GM12878 (cell line): Measurements from ENCODE around the gene EP300. TPM values are rescaled to one million over a fixed set of nuclear protein-coding genes. Genes with fewer than 3 reads are reported as not detected.
A peak's percentile ranks its signal among the peaks of the same experiment; 100 is the strongest.

Experiments used
- BMI1 ChIP-seq: fragments of 450-650 bp; IDR thresholded peaks from 2 replicates; pipeline ENCODE4 v1.6.1; 2016; ENCODE audit warnings: mild to moderate bottlenecking, moderate library complexity, borderline replicate concordance
- CHD4 ChIP-seq: fragments of 200-600 bp; sonication (generic); IDR thresholded peaks from 2 replicates; pipeline ENCODE4 v1.6.1; 2016; ENCODE audit warnings: mild to moderate bottlenecking
- FOXM1 ChIP-seq: IDR thresholded peaks from 2 replicates; pipeline ENCODE4 v1.6.1; 2012; ENCODE audit warnings: low read depth, mild to moderate bottlenecking, inconsistent platforms, low read length, moderate library complexity
- GATAD2B ChIP-seq: fragments of 450-650 bp; conservative IDR thresholded peaks from 2 replicates; pipeline ENCODE4 v1.6.1; 2017; ENCODE audit warnings: low read depth, mild to moderate bottlenecking, moderate library complexity
- KLF5 ChIP-seq: fragments of 450-650 bp; IDR thresholded peaks from 2 replicates; pipeline ENCODE4 v1.6.1; 2014; ENCODE audit warnings: mild to moderate bottlenecking; ENCODE audit not compliant: partially characterized antibody
- MEF2A ChIP-seq: IDR thresholded peaks from 2 replicates; pipeline ENCODE4 v1.6.1; 2011; ENCODE audit warnings: low read depth, mild to moderate bottlenecking, low read length, moderate library complexity; ENCODE audit not compliant: insufficient read depth
- MTA3 ChIP-seq: IDR thresholded peaks from 2 replicates; pipeline ENCODE4 v1.6.1; 2012; ENCODE audit warnings: low read length, inconsistent platforms, borderline replicate concordance
- POLR2AphosphoS5 ChIP-seq: IDR thresholded peaks from 2 replicates; pipeline ENCODE4 v1.6.1; 2011; ENCODE audit warnings: mild to moderate bottlenecking, low read length, inconsistent platforms
- SPI1 ChIP-seq: IDR thresholded peaks from 2 replicates; pipeline ENCODE4 v1.6.1; 2011; ENCODE audit warnings: low read depth, mild to moderate bottlenecking, low read length, moderate library complexity, borderline replicate concordance; ENCODE audit not compliant: insufficient read depth
- STAT1 ChIP-seq: fragments of 450-650 bp; conservative IDR thresholded peaks from 2 replicates; pipeline ENCODE4 v1.6.1; 2014; ENCODE audit warnings: antibody characterized with exemption, mild to moderate bottlenecking
- TBL1XR1 ChIP-seq: IDR thresholded peaks from 2 replicates; pipeline ENCODE4 v1.6.1; 2012; ENCODE audit warnings: low read depth, low read length, improper control_type of control experiment
- YY1 ChIP-seq: IDR thresholded peaks from 2 replicates; pipeline ENCODE4 v1.6.1; 2011; ENCODE audit warnings: low read depth, mild to moderate bottlenecking, low read length
- ZBED1 ChIP-seq: IDR thresholded peaks from 2 replicates; pipeline ENCODE4 v1.6.1; 2016; ENCODE audit warnings: borderline replicate concordance
- ZNF592 ChIP-seq: fragments of 450-650 bp; IDR thresholded peaks from 2 replicates; pipeline ENCODE4 v1.6.1; 2017; ENCODE audit warnings: mild to moderate bottlenecking, moderate library complexity
- polyA plus RNA-seq, 11 experiments: library from polyadenylated mRNA; depleted of rRNA in 4 of 11; unstranded in 6 of 11; stranded (reverse) in 5 of 11; fragments of >200 nt; fragmentation: Nextera tagmentation in 4 of 11; fragmentation: Illumina TruSeq in 1 of 11; extraction: Ambion mirVana in 4 of 11; extraction: Trizol in 1 of 11; gene quantifications; 1 replicate in 1 of 11; 2 replicates in 10 of 11; pipeline versions ENCODE4 v1.2.1 to v1.2.3, GENCODE V29; 2011 to 2016; ENCODE audit warnings: inconsistent platforms in 2 of 11, missing spikeins in 2 of 11, low read depth in 1 of 11
- total RNA-seq, 4 experiments: library from RNA; depleted of rRNA in 3 of 4; stranded (reverse); fragments of >200 nt in 3 of 4; fragmentation: Illumina TruSeq in 1 of 4; extraction: Trizol in 1 of 4; gene quantifications; 2 replicates each; pipeline versions ENCODE4 v1.2.1 to v1.2.3, GENCODE V29; 2013 to 2021
- TF ChIP-seq, protein P1 (sequence below): fragments of 150-350 bp; IDR thresholded peaks from 2 replicates; pipeline ENCODE4 v1.6.1; 2016; ENCODE audit warnings: low read depth, low read length
- TF ChIP-seq, protein P2 (sequence below): fragments of 450-650 bp; IDR thresholded peaks from 2 replicates; pipeline ENCODE4 v1.6.1; 2017; ENCODE audit warnings: antibody characterized with exemption, mild to moderate bottlenecking, moderate library complexity
- TF ChIP-seq, protein P3 (sequence below): fragments of 450-650 bp; IDR thresholded peaks from 2 replicates; pipeline ENCODE4 v1.6.1; 2017; ENCODE audit warnings: low read depth, mild to moderate bottlenecking, moderate library complexity

Gene EP300
- total and polyA plus RNA-seq, 10 of the 15 experiments (the other 5 are each of a cell fraction or from before 2014, with no cell fraction given), result 5.5 to 48.5 (median 23.6) TPM

DNA sequence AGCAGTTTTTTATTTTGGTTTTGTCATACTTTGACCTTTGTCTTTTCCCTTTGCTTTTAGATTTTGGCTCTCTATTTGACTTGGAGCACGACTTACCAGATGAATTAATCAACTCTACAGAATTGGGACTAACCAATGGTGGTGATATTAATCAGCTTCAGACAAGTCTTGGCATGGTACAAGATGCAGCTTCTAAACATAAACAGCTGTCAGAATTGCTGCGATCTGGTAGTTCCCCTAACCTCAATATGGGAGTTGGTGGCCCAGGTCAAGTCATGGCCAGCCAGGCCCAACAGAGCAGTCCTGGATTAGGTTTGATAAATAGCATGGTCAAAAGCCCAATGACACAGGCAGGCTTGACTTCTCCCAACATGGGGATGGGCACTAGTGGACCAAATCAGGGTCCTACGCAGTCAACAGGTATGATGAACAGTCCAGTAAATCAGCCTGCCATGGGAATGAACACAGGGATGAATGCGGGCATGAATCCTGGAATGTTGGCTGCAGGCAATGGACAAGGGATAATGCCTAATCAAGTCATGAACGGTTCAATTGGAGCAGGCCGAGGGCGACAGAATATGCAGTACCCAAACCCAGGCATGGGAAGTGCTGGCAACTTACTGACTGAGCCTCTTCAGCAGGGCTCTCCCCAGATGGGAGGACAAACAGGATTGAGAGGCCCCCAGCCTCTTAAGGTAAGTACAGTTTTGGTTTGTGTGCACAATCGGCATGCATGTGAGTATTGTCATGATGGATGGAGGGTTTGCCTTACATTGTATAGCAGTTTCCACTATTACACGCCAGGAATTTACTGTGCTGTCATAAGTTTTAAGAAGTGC lies 25.0 kb downstream of the EP300 start (continued):
- TF ChIP-seq ZNF592, result no peak
- TF ChIP-seq MEF2A, result 0 out of 2 replicates have a peak, but pooled peaks have one; percentile 6
- TF ChIP-seq, protein P1, sequence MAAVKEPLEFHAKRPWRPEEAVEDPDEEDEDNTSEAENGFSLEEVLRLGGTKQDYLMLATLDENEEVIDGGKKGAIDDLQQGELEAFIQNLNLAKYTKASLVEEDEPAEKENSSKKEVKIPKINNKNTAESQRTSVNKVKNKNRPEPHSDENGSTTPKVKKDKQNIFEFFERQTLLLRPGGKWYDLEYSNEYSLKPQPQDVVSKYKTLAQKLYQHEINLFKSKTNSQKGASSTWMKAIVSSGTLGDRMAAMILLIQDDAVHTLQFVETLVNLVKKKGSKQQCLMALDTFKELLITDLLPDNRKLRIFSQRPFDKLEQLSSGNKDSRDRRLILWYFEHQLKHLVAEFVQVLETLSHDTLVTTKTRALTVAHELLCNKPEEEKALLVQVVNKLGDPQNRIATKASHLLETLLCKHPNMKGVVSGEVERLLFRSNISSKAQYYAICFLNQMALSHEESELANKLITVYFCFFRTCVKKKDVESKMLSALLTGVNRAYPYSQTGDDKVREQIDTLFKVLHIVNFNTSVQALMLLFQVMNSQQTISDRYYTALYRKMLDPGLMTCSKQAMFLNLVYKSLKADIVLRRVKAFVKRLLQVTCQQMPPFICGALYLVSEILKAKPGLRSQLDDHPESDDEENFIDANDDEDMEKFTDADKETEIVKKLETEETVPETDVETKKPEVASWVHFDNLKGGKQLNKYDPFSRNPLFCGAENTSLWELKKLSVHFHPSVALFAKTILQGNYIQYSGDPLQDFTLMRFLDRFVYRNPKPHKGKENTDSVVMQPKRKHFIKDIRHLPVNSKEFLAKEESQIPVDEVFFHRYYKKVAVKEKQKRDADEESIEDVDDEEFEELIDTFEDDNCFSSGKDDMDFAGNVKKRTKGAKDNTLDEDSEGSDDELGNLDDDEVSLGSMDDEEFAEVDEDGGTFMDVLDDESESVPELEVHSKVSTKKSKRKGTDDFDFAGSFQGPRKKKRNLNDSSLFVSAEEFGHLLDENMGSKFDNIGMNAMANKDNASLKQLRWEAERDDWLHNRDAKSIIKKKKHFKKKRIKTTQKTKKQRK, result no peak
- TF ChIP-seq STAT1, result no peak
- no peak for TF ChIP-seq TBL1XR1
- no peak for TF ChIP-seq CHD4
- TF ChIP-seq BMI1, result no peak
- TF ChIP-seq, protein P2, sequence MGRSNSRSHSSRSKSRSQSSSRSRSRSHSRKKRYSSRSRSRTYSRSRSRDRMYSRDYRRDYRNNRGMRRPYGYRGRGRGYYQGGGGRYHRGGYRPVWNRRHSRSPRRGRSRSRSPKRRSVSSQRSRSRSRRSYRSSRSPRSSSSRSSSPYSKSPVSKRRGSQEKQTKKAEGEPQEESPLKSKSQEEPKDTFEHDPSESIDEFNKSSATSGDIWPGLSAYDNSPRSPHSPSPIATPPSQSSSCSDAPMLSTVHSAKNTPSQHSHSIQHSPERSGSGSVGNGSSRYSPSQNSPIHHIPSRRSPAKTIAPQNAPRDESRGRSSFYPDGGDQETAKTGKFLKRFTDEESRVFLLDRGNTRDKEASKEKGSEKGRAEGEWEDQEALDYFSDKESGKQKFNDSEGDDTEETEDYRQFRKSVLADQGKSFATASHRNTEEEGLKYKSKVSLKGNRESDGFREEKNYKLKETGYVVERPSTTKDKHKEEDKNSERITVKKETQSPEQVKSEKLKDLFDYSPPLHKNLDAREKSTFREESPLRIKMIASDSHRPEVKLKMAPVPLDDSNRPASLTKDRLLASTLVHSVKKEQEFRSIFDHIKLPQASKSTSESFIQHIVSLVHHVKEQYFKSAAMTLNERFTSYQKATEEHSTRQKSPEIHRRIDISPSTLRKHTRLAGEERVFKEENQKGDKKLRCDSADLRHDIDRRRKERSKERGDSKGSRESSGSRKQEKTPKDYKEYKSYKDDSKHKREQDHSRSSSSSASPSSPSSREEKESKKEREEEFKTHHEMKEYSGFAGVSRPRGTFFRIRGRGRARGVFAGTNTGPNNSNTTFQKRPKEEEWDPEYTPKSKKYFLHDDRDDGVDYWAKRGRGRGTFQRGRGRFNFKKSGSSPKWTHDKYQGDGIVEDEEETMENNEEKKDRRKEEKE, result no peak
- TF ChIP-seq, protein P3, sequence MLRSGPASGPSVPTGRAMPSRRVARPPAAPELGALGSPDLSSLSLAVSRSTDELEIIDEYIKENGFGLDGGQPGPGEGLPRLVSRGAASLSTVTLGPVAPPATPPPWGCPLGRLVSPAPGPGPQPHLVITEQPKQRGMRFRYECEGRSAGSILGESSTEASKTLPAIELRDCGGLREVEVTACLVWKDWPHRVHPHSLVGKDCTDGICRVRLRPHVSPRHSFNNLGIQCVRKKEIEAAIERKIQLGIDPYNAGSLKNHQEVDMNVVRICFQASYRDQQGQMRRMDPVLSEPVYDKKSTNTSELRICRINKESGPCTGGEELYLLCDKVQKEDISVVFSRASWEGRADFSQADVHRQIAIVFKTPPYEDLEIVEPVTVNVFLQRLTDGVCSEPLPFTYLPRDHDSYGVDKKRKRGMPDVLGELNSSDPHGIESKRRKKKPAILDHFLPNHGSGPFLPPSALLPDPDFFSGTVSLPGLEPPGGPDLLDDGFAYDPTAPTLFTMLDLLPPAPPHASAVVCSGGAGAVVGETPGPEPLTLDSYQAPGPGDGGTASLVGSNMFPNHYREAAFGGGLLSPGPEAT, result no peak
- peak; percentile 47; the same call in 1 of the 2 replicates for TF ChIP-seq ZBED1
- no peak for TF ChIP-seq MTA3
- no peak for TF ChIP-seq GATAD2B
- TF ChIP-seq SPI1, result no peak
- TF ChIP-seq KLF5, result no peak
- peak; percentile 53; the same call in 1 of the 2 replicates for TF ChIP-seq POLR2AphosphoS5
- 0 out of 2 replicates have a peak, but pooled peaks have one; percentile 22 for TF ChIP-seq YY1
- TF ChIP-seq FOXM1, result peak; percentile 46; the same call in 1 of the 2 replicates
